ENCODE measurements around the gene MMP24. TPM values are rescaled to one million over a fixed set of nuclear protein-coding genes. Genes with fewer than 3 reads are reported as not detected.

MMP24 gene
- total RNA-seq, 1 donor: under 0.01 TPM

DNA sequence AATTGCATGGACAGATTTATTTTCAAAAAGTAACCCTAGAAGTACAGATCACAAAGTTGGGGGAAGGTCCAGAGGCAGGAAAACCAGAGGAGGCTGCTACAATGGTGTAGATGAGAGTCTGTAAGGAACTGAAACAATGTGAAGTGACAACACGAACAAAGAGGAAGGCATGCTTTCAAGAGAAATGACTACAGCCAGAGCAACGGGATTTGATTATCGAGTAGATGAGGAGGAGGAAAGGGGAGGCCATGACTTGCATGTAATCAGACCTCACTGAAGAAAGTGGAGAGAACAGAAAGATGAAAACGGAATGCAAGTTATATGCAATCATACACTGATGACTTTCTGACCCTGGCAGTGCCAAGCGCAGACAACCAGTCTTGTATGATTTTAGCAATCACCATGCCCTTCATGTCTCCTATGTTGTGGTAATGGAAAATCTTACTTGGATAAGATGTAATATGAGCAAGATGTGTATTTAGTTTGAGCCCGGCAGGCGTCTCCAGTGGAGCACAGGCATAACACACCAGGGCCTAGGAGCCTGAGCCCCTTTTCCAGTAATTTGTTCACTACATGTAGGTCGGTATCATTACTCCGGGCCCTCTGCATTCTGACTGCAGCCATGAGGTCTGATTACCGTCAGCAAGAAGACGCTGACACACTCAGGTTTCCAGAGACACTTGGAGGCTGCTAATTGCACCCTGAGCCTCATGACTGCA is 99.7 kb downstream of the MMP24 start:
- DNase-seq (ENCODE audit: low read depth in 2 of 3, low spot score in 2 of 3): no peak

Small RNA genes lying within 50 kb of the gene (small RNA-seq; reads per million reads assigned to genes)
- not detected for gene MT1P3
- not detected for gene RNA5SP483

Other genes with a start within 250 kb of the MMP24 start
- 43.1 TPM for gene TRPC4AP, start 133.9 kb upstream of the MMP24 start, total RNA-seq
- 66.0 TPM for gene EDEM2, start 79.4 kb upstream of the MMP24 start, total RNA-seq
- gene PROCR, start 54.6 kb upstream of the MMP24 start, total RNA-seq: 5.7 TPM
- gene MMP24OS, start 51.4 kb downstream of the MMP24 start, total RNA-seq: 20.2 TPM
- gene EIF6, start 58.1 kb downstream of the MMP24 start, total RNA-seq: 233 TPM
- gene FAM83C, start 65.7 kb downstream of the MMP24 start, total RNA-seq: under 0.01 TPM
- 16.4 TPM for gene UQCC1, start 185.3 kb downstream of the MMP24 start, total RNA-seq
- under 0.01 TPM for gene GDF5, start 211.5 kb downstream of the MMP24 start, total RNA-seq
- gene CEP250, start 228.9 kb downstream of the MMP24 start, total RNA-seq: 12.4 TPM